ENCODE measurements around the gene GCAT.
"Not testable (repeated sequence)": the region's sequence is repeated elsewhere in the genome, so short reads cannot be mapped to it uniquely, and the experiment has no call there.

GCAT gene

DNA sequence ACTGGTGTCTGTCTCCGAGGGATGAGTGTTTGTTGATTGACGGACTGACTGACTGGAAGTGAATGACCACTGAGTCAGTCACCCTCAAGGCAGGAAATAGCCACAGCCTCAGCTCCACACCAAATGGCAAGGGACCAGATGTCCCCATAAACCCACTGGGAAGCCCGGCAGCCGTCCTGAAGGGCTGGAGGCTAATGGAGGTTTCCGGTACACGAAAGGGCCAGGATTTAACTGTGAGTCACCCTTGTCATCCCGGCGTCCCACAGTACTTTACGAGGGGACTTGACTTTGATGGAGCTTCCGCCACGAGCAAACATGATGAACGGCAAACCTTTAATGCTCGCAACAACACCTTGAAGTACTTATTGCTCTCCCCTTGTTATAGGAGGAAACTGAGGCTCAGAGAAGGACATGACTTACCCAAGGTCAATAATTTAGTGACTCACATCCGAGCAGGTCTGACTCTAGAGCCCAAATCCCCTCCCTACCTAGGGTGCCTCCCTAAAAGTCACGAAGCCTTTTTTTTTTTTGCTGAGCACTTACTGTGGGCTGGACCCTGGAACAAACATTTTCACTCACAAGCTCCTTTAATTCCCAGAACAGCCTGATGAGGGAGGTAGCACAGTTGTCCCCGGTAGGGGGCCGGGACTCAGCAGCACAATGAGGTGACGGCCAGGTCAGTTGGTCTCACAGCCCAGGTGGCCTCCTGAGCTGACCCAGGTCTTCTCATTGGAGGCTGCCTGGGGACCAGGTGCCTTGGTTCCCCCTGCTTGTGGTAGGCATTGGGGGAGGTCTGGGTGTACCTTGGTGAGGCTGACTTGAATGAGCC is 25.2 kb upstream of the GCAT start:
- no peak for DNase-seq (ENCODE audit: low read depth)

DNA sequence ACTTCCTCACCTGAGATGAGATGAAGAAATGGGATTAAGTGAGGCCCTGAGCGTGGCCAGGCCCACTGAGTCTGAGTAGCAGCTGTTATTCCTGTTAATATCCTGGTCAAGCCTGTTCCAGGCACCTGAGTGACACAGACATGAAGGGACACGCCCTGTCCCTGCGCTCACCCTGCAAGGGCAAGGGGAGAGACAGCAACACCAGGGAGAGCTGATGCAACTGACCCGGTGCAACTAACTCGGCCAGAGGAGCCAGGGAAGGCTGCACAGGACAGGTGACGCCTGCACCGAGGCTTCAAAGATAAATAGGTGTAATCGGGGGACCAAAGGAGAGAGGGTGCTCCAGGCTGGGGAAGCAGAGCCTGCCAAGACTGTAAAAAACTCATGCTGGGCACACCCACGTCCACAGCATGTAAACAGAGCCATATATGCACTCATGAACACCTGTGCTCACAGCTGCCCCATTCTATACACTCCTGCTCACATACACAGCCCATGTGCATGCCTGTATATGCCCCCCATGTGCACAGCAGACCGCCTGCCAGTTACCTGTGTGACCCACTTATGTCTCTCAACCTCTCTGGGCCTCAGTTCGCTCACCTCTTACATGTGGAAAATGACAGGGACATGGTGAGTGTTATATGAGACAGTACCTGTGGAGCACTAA is 22.8 kb upstream of the GCAT start:
- DNase-seq (ENCODE audit: low read depth): no peak

DNA sequence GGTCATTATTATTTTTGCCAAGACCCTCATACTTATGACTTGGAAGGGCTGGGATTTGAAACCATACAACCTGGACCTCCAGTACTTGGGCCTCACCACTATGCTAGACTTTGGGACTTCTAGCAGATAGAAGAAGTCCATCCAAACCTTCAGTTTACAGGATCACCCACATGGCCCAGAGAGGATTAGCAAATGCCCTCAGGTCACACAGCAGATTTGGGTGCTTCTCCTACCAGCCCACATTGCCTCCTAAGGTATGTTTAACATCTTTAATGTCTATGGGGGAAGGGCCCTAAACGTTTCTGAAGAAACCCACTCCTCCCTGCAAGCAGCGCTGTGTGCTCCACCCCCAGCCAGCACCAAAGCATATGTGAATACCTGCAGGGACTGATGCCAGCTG is 17.5 kb upstream of the GCAT start:
- DNase-seq (ENCODE audit: low read depth): no peak

DNA sequence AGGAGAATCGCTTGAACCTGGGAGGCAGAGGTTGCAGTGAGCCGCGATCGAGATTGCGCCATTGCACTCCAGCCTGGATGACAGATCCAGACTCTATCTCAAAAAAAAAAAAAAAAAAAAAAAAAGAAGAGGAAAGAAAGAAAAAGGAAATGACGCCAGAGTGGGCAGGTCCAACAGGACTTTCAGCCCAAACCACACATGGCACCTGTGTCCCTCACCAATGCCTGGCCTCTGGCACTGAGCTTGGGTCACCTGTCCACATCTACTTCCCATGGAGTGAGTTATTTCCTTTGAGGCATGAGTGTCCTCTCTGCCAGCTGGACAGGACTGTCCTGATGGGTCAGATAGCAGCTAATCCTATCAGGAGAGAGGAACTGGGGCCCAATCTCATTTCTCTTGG is 15.2 kb upstream of the GCAT start:
- no peak for DNase-seq (ENCODE audit: low read depth)

DNA sequence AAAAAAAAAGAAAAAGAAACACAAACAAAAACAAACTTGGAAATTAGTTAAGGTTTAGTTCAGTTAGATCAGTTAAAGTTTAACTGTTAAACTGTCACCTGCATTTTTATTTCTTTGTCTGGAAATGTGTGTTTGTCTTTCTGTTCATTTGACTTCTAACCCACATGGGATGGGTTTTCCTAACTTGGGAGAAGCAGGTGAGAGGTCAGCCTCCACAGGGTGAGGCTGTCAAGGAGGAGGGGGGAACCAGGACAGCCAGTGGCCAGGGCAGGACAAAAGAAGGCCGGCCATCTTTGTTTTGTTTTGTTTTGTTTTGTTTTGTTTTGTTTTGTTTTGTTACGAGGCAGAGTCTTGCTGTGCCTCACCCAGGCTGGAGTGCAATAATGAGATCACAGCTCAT is 13.4 kb upstream of the GCAT start:
- no peak for DNase-seq (ENCODE audit: low read depth)

DNA sequence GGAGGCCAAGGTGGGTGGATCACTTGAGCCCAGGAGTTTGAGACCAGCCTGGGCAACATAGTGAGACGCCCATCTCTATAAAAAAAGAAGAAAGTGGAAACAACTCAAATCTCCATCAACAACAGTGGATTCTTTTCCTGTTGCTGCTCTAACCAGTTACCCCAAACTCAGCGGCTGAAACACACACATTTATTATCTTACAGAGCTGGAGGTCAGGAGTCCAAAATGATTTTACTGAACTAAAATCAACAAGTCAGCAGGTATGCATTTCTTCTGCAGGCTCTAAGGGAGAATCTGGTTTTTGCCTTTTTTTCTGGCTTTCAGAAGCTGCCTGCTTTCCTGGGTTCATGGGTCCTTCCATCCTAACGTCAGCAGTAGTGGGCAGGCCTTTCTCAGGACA is 11.7 kb upstream of the GCAT start:
- DNase-seq (ENCODE audit: low read depth): no peak

DNA sequence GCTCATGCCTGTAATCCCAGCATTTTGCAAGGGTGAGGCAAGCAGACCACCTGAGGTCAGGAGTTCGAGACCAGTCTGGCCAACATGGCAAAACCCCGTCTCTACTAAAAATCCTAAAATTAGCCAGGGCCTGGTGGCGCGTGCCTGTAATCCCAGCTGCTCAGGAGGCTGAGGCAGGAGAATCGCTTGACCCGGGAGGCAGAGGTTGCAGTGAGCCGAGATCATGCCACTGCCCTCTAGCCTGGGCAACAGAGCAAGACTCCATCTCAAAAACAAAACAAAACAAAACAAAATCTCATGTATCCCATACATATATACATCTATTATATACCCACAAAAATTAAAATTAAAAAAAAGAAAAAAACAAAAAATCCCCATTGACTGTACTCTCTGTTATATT is 10.5 kb upstream of the GCAT start:
- not testable (repeated sequence) for DNase-seq (ENCODE audit: low read depth)

DNA sequence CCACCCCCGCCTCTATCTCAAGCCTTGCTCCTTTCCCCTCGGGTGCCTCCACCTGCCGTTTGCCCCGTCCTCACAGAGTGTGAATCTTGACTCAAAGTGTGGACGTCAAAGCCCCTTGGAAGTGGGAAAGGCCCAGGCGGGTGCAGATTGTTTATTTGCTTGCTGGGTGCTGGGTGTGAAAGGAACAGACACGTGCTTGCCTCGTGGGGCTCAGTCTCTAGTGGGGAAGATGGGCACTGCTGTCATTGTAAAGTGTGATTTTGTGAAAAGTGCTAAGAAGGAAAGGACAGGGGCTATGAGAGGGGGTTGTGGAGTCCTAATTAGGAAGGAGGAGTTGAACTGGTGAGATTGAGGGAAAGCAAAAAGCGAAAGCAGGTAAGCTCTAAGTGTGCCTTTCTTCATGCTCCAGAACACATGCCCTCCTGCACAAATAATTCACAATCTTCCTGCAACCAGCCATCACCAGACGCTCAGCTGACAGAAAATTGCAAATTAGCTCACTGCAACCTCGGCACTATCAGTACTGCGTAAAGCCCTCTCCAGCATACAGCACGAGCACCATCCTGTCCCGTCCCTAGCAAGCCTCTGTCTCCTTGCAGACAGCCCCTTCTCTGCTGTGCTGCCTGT is 9.7 kb upstream of the GCAT start:
- DNase-seq (ENCODE audit: low read depth): no peak

DNA sequence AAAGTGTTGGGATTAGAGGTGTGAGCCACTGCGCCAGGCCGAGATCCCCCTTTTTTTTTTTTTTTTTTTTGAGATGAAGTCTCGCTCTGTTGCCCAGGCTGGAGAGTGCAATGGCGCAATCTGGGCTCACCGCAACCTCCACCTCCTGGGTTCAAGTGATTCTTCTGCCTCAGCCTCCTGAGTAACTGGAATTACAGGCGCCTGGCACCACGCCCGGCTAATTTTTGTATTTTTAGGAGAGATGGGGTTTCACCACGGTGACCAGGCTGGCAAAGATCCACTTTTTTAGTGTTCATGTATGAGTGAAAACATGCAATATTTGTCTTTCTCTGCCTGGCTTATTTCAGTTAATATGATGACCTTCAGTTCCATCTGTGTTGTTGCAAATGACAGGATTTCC is 7.8 kb upstream of the GCAT start:
- DNase-seq (ENCODE audit: low read depth): not testable (repeated sequence)

DNA sequence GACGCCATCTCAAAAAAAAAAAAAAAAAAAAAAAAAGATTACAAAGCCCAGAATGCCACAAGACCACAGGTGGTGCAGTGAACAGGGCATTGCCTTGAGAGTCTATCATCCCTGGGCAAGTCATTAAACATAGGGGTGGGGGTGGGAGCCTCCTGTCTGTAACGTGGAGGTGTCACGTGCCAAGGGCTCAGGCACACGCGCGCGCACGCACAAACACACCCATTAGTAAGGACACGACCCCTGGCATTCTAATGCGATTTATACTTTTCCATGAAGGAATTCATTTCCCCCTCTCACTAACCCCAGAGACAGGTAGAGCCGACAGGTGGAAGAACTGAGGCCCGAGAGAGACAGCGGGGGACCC is 5.8 kb upstream of the GCAT start:
- DNase-seq (ENCODE audit: low read depth): no peak

DNA sequence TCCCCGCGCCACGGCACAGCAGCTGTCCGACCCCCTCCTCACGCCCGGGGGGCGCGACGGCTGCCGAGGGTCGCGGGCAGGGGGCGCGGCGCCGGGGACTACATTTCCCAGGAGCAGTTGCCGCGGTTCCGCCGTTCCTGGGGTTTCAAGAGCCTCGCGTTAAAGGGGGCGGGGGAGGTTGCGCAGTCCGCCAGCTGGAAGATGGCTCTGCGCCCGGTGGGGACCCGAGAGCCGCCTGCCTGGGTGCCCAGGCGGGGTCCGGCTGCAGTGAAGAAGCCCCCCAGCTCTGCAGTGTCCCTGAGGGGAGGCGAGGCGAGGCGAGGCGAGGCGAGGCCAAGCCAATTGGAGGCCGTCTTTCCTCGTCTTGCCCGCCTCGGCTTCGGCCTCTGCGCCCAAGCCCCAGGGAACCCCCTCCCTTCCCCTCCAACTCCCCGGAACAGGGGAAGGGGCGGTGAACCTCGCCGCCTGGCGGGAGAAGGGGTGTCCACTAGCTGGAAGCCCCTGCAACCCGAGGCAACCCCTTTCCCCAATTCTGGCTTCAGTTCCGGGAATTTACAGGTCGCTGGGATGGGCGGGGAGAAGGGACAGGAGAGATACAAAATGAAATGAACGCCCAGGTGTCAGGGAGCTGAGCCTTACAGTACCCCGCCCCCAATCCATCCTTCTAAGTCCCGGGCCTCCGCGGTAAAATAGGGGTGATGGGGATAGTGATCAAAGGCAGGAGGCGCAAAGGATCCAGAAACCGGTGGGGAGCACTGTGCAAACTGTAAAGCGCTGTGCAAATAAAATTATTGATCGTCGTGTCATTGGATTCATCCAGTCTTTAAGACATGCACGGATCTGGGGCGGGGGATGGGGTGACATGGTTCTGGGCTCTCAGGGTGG is 5.2 kb upstream of the GCAT start:
- DNase-seq (ENCODE audit: low read depth): no peak

DNA sequence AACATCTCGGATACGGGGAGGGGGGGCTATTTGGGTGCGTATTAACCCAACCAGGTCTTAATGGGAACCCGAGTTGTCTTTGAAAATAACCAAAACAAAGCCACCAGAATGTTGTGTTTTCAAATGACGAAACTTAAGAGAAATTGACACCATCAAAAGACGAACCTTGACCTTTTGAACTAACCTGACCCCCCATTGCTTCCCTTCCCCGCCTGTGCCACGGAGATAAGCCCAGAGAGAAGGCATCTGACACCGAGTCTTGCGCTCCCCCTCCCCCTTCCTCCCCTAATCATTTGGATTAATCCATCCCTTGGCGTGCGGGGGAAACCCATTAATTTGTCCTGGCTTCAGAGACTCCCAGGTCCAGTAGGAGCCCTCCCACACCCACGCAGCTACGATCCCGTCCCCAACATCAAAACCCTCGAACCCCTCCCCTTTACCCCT is 4.5 kb upstream of the GCAT start:
- peak; percentile 90 for DNase-seq (ENCODE audit: low read depth)

DNA sequence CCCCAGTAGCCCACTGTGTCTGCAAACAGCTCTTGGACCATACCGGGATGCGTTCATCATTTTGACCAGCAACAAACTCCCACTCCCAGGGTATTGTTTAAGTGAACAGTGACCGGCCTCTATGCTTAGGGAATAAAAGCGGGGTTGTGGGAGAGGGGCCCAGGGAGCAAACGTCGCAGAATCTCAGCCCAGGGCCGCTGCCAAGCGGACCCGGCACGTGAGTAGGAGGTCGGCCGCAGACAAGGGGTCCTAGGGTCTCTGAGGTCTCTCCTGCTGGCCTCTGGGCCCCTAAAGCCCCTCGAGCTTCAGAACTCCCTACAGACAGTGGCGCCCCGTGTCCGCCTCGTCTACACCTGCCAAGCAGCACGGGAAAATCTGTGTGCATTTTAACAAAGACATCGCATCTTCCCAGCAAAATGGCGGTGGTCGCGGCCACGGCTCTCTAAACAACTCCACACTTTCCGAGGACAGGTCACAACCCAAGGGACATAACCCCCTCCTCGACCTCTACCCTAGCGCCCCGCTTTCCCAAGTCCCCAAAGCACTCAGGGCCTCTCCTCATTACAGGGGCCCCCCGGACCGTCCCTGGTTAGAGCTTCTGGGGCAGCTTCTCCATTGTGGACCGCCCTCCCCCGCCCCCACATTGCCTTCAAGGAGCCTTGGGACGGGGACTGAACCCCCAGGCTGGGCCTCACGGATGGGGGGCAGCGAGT is 3.9 kb upstream of the GCAT start:
- DNase-seq (ENCODE audit: low read depth): no peak

DNA sequence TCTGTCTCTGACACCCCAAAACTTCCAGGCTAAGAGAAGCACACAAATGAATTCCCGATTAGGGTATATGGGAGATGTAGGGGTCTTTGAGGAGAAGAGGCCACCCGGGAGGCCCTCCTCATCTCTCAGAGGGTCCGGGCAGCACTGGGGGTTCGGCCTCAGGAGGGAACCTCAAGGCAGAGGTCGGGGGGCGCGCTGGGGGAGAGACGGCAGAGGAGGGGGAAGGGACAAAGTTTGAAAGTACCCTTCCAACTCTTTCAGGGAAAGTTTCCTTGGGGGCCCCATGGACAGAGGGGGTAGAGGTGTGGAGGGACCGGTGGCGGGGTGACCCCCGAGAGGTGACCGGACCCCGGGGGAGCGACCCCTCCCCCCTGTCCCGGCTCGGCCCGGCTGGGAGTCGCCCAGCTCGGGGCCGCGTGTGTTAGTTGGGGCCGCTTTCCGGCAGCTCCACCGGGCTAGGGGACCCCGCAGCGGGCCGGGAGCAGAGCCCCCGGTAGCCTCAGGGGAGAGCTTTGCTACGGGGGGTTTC is 3.3 kb upstream of the GCAT start:
- no peak for DNase-seq (ENCODE audit: low read depth)

DNA sequence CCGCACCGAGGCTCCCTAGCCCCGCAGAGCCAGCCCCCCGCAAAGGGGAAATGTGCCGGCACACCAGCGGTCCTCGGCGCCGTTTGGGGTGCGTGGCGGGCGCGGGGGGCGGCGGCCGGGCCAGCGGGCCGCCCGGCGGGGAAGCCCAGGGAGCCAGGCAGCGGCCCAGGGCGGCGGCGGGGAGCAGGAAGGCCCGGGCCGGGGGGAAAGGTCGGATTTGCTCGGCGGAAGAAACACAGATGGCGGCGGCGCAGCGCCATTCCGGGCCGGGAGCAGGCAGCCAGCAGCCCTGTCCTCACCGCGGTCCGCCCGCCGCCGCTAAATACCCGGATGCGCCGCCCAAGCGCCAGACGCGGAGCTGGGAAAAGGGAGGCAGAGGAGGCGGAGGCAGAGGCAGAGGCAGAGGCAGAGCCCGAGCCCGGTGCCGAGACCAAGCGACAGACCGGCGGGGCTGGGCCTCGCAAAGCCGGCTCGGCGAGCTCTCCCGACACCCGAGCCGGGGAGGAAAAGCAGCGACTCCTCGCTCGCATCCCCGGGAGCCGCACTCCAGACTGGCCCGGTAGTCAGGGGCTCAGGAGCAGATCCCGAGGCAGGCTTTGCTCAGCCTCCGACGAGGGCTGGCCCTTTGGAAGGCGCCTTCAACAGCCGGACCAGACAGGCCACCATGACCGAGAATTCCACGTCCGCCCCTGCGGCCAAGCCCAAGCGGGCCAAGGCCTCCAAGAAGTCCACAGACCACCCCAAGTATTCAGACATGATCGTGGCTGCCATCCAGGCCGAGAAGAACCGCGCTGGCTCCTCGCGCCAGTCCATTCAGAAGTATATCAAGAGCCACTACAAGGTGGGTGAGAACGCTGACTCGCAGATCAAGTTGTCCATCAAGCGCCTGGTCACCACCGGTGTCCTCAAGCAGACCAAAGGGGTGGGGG is 2.6 kb upstream of the GCAT start:
- peak; percentile 57 for DNase-seq (ENCODE audit: low read depth)

DNA sequence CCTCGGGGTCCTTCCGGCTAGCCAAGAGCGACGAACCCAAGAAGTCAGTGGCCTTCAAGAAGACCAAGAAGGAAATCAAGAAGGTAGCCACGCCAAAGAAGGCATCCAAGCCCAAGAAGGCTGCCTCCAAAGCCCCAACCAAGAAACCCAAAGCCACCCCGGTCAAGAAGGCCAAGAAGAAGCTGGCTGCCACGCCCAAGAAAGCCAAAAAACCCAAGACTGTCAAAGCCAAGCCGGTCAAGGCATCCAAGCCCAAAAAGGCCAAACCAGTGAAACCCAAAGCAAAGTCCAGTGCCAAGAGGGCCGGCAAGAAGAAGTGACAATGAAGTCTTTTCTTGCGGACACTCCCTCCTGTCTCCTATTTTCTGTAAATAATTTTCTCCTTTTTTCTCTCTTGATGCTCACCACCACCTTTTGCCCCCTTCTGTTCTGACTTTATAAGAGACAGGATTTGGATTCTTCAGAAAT is 1.9 kb upstream of the GCAT start:
- no peak for DNase-seq (ENCODE audit: low read depth)

DNA sequence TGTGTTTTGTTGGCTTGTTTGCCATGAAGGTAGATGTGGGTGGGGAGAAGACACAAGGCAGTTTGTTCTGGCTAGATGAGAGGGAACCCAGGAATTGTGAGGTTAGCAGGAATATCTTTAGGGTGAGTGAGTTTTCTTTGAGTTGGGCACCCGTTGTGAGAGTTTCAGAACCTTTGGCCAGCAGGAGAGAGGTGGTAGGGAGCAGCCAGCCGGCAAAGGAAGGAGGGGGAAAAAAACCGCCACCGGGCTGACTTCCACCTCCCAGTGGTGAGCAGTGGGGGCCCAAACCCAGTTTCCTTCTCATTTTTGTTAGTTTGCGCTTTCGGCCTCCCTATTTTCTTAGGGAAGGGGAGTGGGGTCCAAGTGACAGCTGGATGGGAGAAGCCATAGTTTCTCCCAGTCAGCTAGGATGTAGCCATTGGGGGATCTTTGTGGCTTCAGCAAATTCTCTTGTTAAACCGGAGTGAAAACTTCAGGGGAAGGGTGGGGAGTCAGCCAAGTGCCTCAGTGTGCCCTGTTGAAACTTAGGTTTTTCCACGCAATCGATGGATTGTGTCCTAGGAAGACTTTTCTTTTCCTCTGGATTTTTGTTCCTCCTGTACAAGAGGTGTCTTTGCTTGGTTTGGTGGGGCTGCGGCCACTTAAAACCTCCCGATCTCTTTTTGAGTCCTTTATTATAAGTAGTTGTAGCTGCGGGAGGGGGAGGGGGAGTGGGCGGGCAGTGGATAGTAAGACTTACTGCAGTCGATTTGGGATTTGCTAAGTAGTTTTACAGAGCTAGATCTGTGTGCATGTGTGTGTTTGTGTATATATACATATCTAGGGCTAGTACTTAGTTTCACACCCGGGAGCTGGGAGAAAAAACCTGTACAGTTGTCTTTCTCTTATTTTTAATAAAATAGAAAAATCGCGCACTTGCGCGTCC is 1.1 kb upstream of the GCAT start:
- DNase-seq (ENCODE audit: low read depth): no peak

DNA sequence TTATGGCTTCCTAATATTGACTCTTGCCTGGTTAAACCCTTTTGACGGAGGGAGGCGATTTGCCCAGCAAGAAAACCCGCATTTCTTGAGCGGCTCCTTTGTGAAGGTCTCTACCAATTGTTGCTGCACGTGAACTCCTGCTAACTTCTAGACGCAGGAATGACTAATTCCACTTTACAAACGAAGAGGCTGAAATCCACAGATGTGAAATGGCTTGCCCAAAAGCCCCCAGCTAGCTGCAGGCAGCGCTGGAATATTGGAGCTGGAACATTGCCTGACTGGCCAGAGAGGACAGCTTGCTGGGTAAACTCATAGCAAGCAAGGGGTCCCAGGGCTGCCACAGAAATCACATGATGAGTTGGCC is 542 bp downstream of the GCAT start:
- DNase-seq (ENCODE audit: low read depth): no peak

DNA sequence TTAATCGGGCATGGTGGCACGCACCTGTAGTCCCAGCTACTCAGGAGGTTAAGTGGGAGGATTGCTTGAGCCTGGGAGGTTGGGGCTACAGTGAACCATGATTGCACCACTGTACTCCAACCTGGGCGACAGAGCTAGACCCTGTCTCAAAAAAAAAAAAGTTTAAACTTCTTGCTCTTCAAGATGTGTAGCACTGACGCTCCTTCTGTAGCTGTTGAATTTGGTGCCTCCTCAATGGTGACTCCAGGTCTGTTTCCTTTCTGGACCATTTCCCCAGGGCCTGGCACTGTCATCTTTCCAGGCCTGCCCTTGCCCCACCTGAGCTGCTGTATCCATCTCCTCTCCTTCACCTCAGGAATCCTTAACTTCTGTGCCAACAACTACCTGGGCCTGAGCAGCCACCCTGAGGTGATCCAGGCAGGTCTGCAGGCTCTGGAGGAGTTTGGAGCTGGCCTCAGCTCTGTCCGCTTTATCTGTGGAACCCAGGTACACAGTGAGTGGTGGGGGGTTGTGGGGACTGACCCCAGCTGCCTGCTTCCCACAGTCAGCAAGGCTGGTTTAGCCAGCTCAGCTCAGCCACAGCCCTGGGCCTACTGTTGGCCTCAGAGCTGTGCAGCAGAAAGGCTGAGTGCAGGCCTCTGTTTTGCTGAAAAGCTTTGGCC is 2.1 kb downstream of the GCAT start:
- DNase-seq (ENCODE audit: low read depth): no peak

Data from CMK (cell line).